Activated CD4-positive, alpha-beta memory T cell treated with anti-CD3 and anti-CD28 coated beads, Interleukin-2, amount 10 ng/mL, durations not matched to agents 7 days and 5 days (primary cell): ENCODE results near the gene LUZP2. TPM values are rescaled to one million over a fixed set of nuclear protein-coding genes. Genes with fewer than 3 reads are reported as not detected.
"Not testable (repeated sequence)": the region's sequence is repeated elsewhere in the genome, so short reads cannot be mapped to it uniquely, and the experiment has no call there.

Experiments
- CTCF ChIA-PET: fragments of 350-600 bp; sonication (Branson Sonifier 250); formaldehyde crosslinking; loops from one replicate; lab custom pipeline; 2021; ENCODE audit warnings: antibody characterized with exemption, inconsistent platforms; lab: Charles Lee
- POLR2A ChIA-PET: fragments of 350-600 bp; sonication (Branson Sonifier 250); formaldehyde crosslinking; loops from one replicate; lab custom pipeline; 2021; ENCODE audit warnings: antibody characterized with exemption; lab: Charles Lee
- DNase-seq: peaks from one replicate; pipeline ENCODE4 v3.0.0-alpha.2; 2020
- H3K27ac Mint-ChIP-seq: one replicate; pipeline ENCODE4 v1.8.0; 2021; ENCODE audit warnings: mild to moderate bottlenecking, mixed read lengths
- H3K27me3 Mint-ChIP-seq: one replicate; pipeline ENCODE4 v1.8.0; 2021; ENCODE audit warnings: mixed read lengths
- H3K36me3 Mint-ChIP-seq: one replicate; pipeline ENCODE4 v1.8.0; 2021; ENCODE audit warnings: low read depth, mixed read lengths
- H3K4me1 Mint-ChIP-seq: one replicate; pipeline ENCODE4 v1.8.0; 2021; ENCODE audit warnings: mixed read lengths
- H3K4me3 Mint-ChIP-seq: one replicate; pipeline ENCODE4 v1.8.0; 2021; ENCODE audit warnings: mild to moderate bottlenecking, mixed read lengths
- H3K9me3 Mint-ChIP-seq: one replicate; pipeline ENCODE4 v1.8.0; 2021; ENCODE audit warnings: mixed read lengths
- total RNA-seq, 2 experiments: library from RNA; stranded (reverse); gene quantifications; one replicate each; pipeline ENCODE4 v1.2.3, GENCODE V29; 2021

LUZP2 gene
- total RNA-seq, 2 experiments from 2014 or later = not detected

- no peaks in the 10 kb centered on the region for H3K4me1 Mint-ChIP-seq
- DNase-seq = no peak
- H3K36me3 Mint-ChIP-seq = no peaks in the 10 kb centered on the region
- POLR2A ChIA-PET = no interaction called here
- CTCF ChIA-PET = no interaction called here
- no peak overlapping the region for H3K4me3 Mint-ChIP-seq
- H3K9me3 Mint-ChIP-seq = peaks cover 7% of the 10 kb centered on the region
- no peak overlapping the region for H3K27ac Mint-ChIP-seq
- no peaks in the 10 kb centered on the region for H3K27me3 Mint-ChIP-seq
Measured at GRCh38 chr11:24965748-24966147, 468.9 kb downstream of the LUZP2 start.

GRCh38 chr11:24993903-24994302, 497.1 kb downstream of the LUZP2 start:
- H3K4me1 Mint-ChIP-seq, H3K4me3 Mint-ChIP-seq, DNase-seq, H3K27me3 Mint-ChIP-seq, H3K27ac Mint-ChIP-seq, H3K9me3 Mint-ChIP-seq, CTCF ChIA-PET, POLR2A ChIA-PET, H3K36me3 Mint-ChIP-seq: not testable (repeated sequence)

- POLR2A ChIA-PET, CTCF ChIA-PET, H3K27me3 Mint-ChIP-seq, H3K27ac Mint-ChIP-seq, H3K36me3 Mint-ChIP-seq, H3K4me1 Mint-ChIP-seq, DNase-seq, H3K4me3 Mint-ChIP-seq: not testable (repeated sequence)
- peaks cover 20% of the 10 kb centered on the region for H3K9me3 Mint-ChIP-seq
Measured at GRCh38 chr11:24999929-25000328, 503.1 kb downstream of the LUZP2 start.

GRCh38 chr11:25037431-25037830, 540.6 kb downstream of the LUZP2 start:
- no peak overlapping the region for H3K27ac Mint-ChIP-seq
- CTCF ChIA-PET = no interaction called here
- peaks cover 23% of the 10 kb centered on the region for H3K9me3 Mint-ChIP-seq
- H3K4me1 Mint-ChIP-seq = no peaks in the 10 kb centered on the region
- no peak overlapping the region for H3K4me3 Mint-ChIP-seq
- H3K27me3 Mint-ChIP-seq = no peaks in the 10 kb centered on the region
- no peak for DNase-seq
- H3K36me3 Mint-ChIP-seq = no peaks in the 10 kb centered on the region
- POLR2A ChIA-PET = no interaction called here

- no peak overlapping the region for H3K4me3 Mint-ChIP-seq
- H3K27me3 Mint-ChIP-seq = no peaks in the 10 kb centered on the region
- ChIA-PET POLR2A (no interaction called here), CTCF (no interaction called here)
- H3K36me3 Mint-ChIP-seq = no peaks in the 10 kb centered on the region
- H3K4me1 Mint-ChIP-seq = no peaks in the 10 kb centered on the region
- no peak for DNase-seq
- peaks cover 23% of the 10 kb centered on the region for H3K9me3 Mint-ChIP-seq
- H3K27ac Mint-ChIP-seq = no peak overlapping the region
Measured at GRCh38 chr11:25038131-25038530, 541.3 kb downstream of the LUZP2 start.

GRCh38 chr11:25039165-25039564, 542.3 kb downstream of the LUZP2 start:
- Mint-ChIP-seq H3K9me3 (peaks cover 22% of the 10 kb centered on the region), H3K27me3 (no peaks in the 10 kb centered on the region), H3K4me1 (no peaks in the 10 kb centered on the region), H3K4me3 (no peak overlapping the region), H3K36me3 (no peaks in the 10 kb centered on the region), H3K27ac (no peak overlapping the region)
- POLR2A ChIA-PET = no interaction called here
- DNase-seq = no peak
- CTCF ChIA-PET = no interaction called here

- CTCF ChIA-PET = no interaction called here
- no peaks in the 10 kb centered on the region for H3K4me1 Mint-ChIP-seq
- H3K36me3 Mint-ChIP-seq = no peaks in the 10 kb centered on the region
- no peak overlapping the region for H3K27ac Mint-ChIP-seq
- no peaks in the 10 kb centered on the region for H3K9me3 Mint-ChIP-seq
- POLR2A ChIA-PET = no interaction called here
- DNase-seq = no peak
- H3K4me3 Mint-ChIP-seq = no peak overlapping the region
- no peaks in the 10 kb centered on the region for H3K27me3 Mint-ChIP-seq
Measured at GRCh38 chr11:25048632-25049031, 551.8 kb downstream of the LUZP2 start.

GRCh38 chr11:25052844-25053243, 556.0 kb downstream of the LUZP2 start:
- no peak for DNase-seq
- Mint-ChIP-seq H3K36me3 (no peaks in the 10 kb centered on the region), H3K27ac (no peak overlapping the region), H3K9me3 (peaks cover 6% of the 10 kb centered on the region), H3K4me1 (no peaks in the 10 kb centered on the region), H3K27me3 (no peaks in the 10 kb centered on the region), H3K4me3 (no peak overlapping the region)
- ChIA-PET CTCF (no interaction called here), POLR2A (interaction anchor here (0.5 kb wide), 1 partner anchor 30 kb away, joined by 3 read pairs; no protein-coding TSS in a partner anchor)

- H3K4me3 Mint-ChIP-seq = no peak overlapping the region
- H3K36me3 Mint-ChIP-seq = no peaks in the 10 kb centered on the region
- ChIA-PET CTCF (no interaction called here), POLR2A (no interaction called here)
- DNase-seq = no peak
- H3K9me3 Mint-ChIP-seq = peaks cover 8% of the 10 kb centered on the region
- no peaks in the 10 kb centered on the region for H3K27me3 Mint-ChIP-seq
- no peak overlapping the region for H3K27ac Mint-ChIP-seq
- no peaks in the 10 kb centered on the region for H3K4me1 Mint-ChIP-seq
Measured at GRCh38 chr11:25057861-25058260, 561.0 kb downstream of the LUZP2 start.

- no peaks in the 10 kb centered on the region for H3K27me3 Mint-ChIP-seq
- peaks cover 10% of the 10 kb centered on the region for H3K9me3 Mint-ChIP-seq
- H3K4me3 Mint-ChIP-seq = no peak overlapping the region
- no peak for DNase-seq
- ChIA-PET POLR2A (no interaction called here), CTCF (no interaction called here)
- H3K4me1 Mint-ChIP-seq = no peaks in the 10 kb centered on the region
- H3K36me3 Mint-ChIP-seq = no peaks in the 10 kb centered on the region
- H3K27ac Mint-ChIP-seq = no peak overlapping the region
Measured at GRCh38 chr11:25065746-25066145, 568.9 kb downstream of the LUZP2 start.

GRCh38 chr11:25066706-25067105, 569.9 kb downstream of the LUZP2 start:
- no peak for DNase-seq
- Mint-ChIP-seq H3K27me3 (no peaks in the 10 kb centered on the region), H3K4me1 (no peaks in the 10 kb centered on the region), H3K27ac (no peak overlapping the region), H3K4me3 (no peak overlapping the region), H3K36me3 (no peaks in the 10 kb centered on the region), H3K9me3 (peaks cover 8% of the 10 kb centered on the region)
- POLR2A ChIA-PET = no interaction called here
- CTCF ChIA-PET = no interaction called here

GRCh38 chr11:25068451-25068850, 571.6 kb downstream of the LUZP2 start:
- Mint-ChIP-seq H3K4me1 (no peaks in the 10 kb centered on the region), H3K27ac (no peak overlapping the region), H3K36me3 (no peaks in the 10 kb centered on the region), H3K27me3 (no peaks in the 10 kb centered on the region), H3K4me3 (no peak overlapping the region), H3K9me3 (peaks cover 8% of the 10 kb centered on the region)
- ChIA-PET CTCF (no interaction called here), POLR2A (no interaction called here)
- no peak for DNase-seq

- no peak for DNase-seq
- Mint-ChIP-seq H3K9me3 (peaks cover 8% of the 10 kb centered on the region), H3K4me3 (no peak overlapping the region), H3K4me1 (no peaks in the 10 kb centered on the region), H3K27ac (no peak overlapping the region), H3K36me3 (no peaks in the 10 kb centered on the region), H3K27me3 (no peaks in the 10 kb centered on the region)
- ChIA-PET CTCF (no interaction called here), POLR2A (no interaction called here)
Measured at GRCh38 chr11:25094085-25094802, 597.4 kb downstream of the LUZP2 start.

- no peaks in the 10 kb centered on the region for H3K4me1 Mint-ChIP-seq
- ChIA-PET POLR2A (no interaction called here), CTCF (no interaction called here)
- H3K27me3 Mint-ChIP-seq = no peaks in the 10 kb centered on the region
- no peak for DNase-seq
- no peaks in the 10 kb centered on the region for H3K36me3 Mint-ChIP-seq
- H3K9me3 Mint-ChIP-seq = peaks cover 17% of the 10 kb centered on the region
- no peak overlapping the region for H3K4me3 Mint-ChIP-seq
- H3K27ac Mint-ChIP-seq = no peak overlapping the region
Measured at GRCh38 chr11:25119416-25119815, 622.6 kb downstream of the LUZP2 start.
